Epithelial cell of proximal tubule (primary cell): ENCODE results near the gene PGBD2. TPM values are rescaled to one million over a fixed set of nuclear protein-coding genes. Genes with fewer than 3 reads are reported as not detected.
A peak's percentile ranks its signal among the peaks of the same experiment; 100 is the strongest.
"Not testable (repeated sequence)": the region's sequence is repeated elsewhere in the genome, so short reads cannot be mapped to it uniquely, and the experiment has no call there.

ENCODE experiments used
- DNase-seq: peaks from one replicate; pipeline ENCODE4 v3.0.0-alpha.2; 2011; ENCODE audit warnings: low read depth
- H3K4me3 ChIP-seq: 2 replicates; pipeline ENCODE4 v1.5.1; 2011; ENCODE audit warnings: low read depth, mild to moderate bottlenecking, low read length
- CTCF ChIP-seq: conservative IDR thresholded peaks from 2 replicates; pipeline ENCODE4 v1.5.1; 2012; ENCODE audit warnings: low read depth, mild to moderate bottlenecking, low read length
- total RNA-seq: library from RNA; depleted of rRNA; stranded (reverse); fragments of >200 nt; gene quantifications from 2 replicates; pipeline ENCODE4 v1.2.3, GENCODE V29; 2015

The PGBD2 gene
- total RNA-seq, 1 donor from 2014 or later = 2.7 TPM

- TF ChIP-seq CTCF = no peak
- peak overlapping the region; percentile 68 for H3K4me3 ChIP-seq
- DNase-seq = no peak
These were observed 32.0 kb upstream of the PGBD2 start for GRCh38 chr1:248873993-248874533.

GRCh38 chr1:248881261-248881660 lies 24.8 kb upstream of the PGBD2 start:
- no peak overlapping the region for H3K4me3 ChIP-seq
- no peak for DNase-seq
- no peak for TF ChIP-seq CTCF

- not testable (repeated sequence) for DNase-seq, H3K4me3 ChIP-seq
These were observed 23.6 kb upstream of the PGBD2 start for GRCh38 chr1:248882427-248882826.

- no peak for TF ChIP-seq CTCF
- no peak for DNase-seq
These were observed 21.3 kb upstream of the PGBD2 start for GRCh38 chr1:248884632-248885295.

GRCh38 chr1:248885646-248886045 lies 20.4 kb upstream of the PGBD2 start:
- TF ChIP-seq CTCF = no peak
- H3K4me3 ChIP-seq = no peak overlapping the region
- DNase-seq = no peak

More at GRCh38 chr1:248884632-248885295, 21.3 kb upstream of the PGBD2 start:
- H3K4me3 ChIP-seq = no peak overlapping the region

- DNase-seq = no peak
- no peak for TF ChIP-seq CTCF
- no peak overlapping the region for H3K4me3 ChIP-seq
These were observed 19.7 kb upstream of the PGBD2 start for GRCh38 chr1:248886237-248886895.

GRCh38 chr1:248889914-248890243 lies 16.2 kb upstream of the PGBD2 start:
- DNase-seq, H3K4me3 ChIP-seq: not testable (repeated sequence)
